ENCODE measurements around the gene ME2. TPM values are rescaled to one million over a fixed set of nuclear protein-coding genes. Genes with fewer than 3 reads are reported as not detected.
"Not testable (repeated sequence)": the region's sequence is repeated elsewhere in the genome, so short reads cannot be mapped to it uniquely, and the experiment has no call there.

The ME2 gene
- total RNA-seq, 1 donor from 2014 or later = 115 TPM

GRCh38 chr18:50848991-50849390, 29.9 kb upstream of the ME2 start:
- Mint-ChIP-seq H3K27me3 (ENCODE audit: low read depth) (peaks cover 10% of the 10 kb centered on the region), H3K9me3 (no peaks in the 10 kb centered on the region), H3K4me1 (ENCODE audit: low read depth) (peaks cover 3% of the 10 kb centered on the region), H3K27ac (no peak overlapping the region), H3K4me3 (ENCODE audit: low read depth) (no peak overlapping the region), H3K36me3 (ENCODE audit: low read depth) (no peaks in the 10 kb centered on the region)
- intact Hi-C loops (cut with micrococcal nuclease) = no loop called here
- no peak for DNase-seq (ENCODE audit: low spot score)

- H3K9me3 Mint-ChIP-seq = no peaks in the 10 kb centered on the region
These were observed 29.5 kb upstream of the ME2 start for GRCh38 chr18:50849419-50849821.

GRCh38 chr18:50850307-50851065, 28.4 kb upstream of the ME2 start:
- no peaks in the 10 kb centered on the region for H3K9me3 Mint-ChIP-seq
- no peaks in the 10 kb centered on the region for H3K36me3 Mint-ChIP-seq (ENCODE audit: low read depth)
- no peak for DNase-seq (ENCODE audit: low spot score)
- intact Hi-C loops (cut with micrococcal nuclease) = no loop called here
- H3K4me3 Mint-ChIP-seq (ENCODE audit: low read depth) = no peak overlapping the region
- H3K27ac Mint-ChIP-seq = no peak overlapping the region
- H3K27me3 Mint-ChIP-seq (ENCODE audit: low read depth) = peaks cover 11% of the 10 kb centered on the region
- peaks cover 3% of the 10 kb centered on the region for H3K4me1 Mint-ChIP-seq (ENCODE audit: low read depth)

More at GRCh38 chr18:50849419-50849821, 29.5 kb upstream of the ME2 start:
- Mint-ChIP-seq H3K27ac (no peak overlapping the region), H3K27me3 (ENCODE audit: low read depth) (peaks cover 10% of the 10 kb centered on the region), H3K4me3 (ENCODE audit: low read depth) (no peak overlapping the region), H3K36me3 (ENCODE audit: low read depth) (no peaks in the 10 kb centered on the region), H3K4me1 (ENCODE audit: low read depth) (peaks cover 3% of the 10 kb centered on the region)
- intact Hi-C loops (cut with micrococcal nuclease) = no loop called here
- no peak for DNase-seq (ENCODE audit: low spot score)

GRCh38 chr18:50853863-50854271, 25.1 kb upstream of the ME2 start:
- DNase-seq (ENCODE audit: low spot score) = no peak
- Mint-ChIP-seq H3K9me3 (no peaks in the 10 kb centered on the region), H3K4me1 (ENCODE audit: low read depth) (no peaks in the 10 kb centered on the region), H3K4me3 (ENCODE audit: low read depth) (no peak overlapping the region), H3K27ac (no peak overlapping the region), H3K36me3 (ENCODE audit: low read depth) (no peaks in the 10 kb centered on the region), H3K27me3 (ENCODE audit: low read depth) (peaks cover 11% of the 10 kb centered on the region)
- intact Hi-C loops (cut with micrococcal nuclease) = no loop called here

- intact Hi-C loops (cut with micrococcal nuclease) = no loop called here
- no peak overlapping the region for H3K4me3 Mint-ChIP-seq (ENCODE audit: low read depth)
- DNase-seq (ENCODE audit: low spot score) = no peak
- no peaks in the 10 kb centered on the region for H3K4me1 Mint-ChIP-seq (ENCODE audit: low read depth)
- no peak overlapping the region for H3K27ac Mint-ChIP-seq
- no peaks in the 10 kb centered on the region for H3K36me3 Mint-ChIP-seq (ENCODE audit: low read depth)
- peaks cover 18% of the 10 kb centered on the region for H3K27me3 Mint-ChIP-seq (ENCODE audit: low read depth)
- H3K9me3 Mint-ChIP-seq = no peaks in the 10 kb centered on the region
These were observed 22.8 kb upstream of the ME2 start for GRCh38 chr18:50855976-50856757.

- H3K9me3 Mint-ChIP-seq; H3K27ac Mint-ChIP-seq; H3K36me3 Mint-ChIP-seq (ENCODE audit: low read depth); intact Hi-C loops (cut with micrococcal nuclease); H3K4me3 Mint-ChIP-seq (ENCODE audit: low read depth); H3K4me1 Mint-ChIP-seq (ENCODE audit: low read depth); DNase-seq (ENCODE audit: low spot score): not testable (repeated sequence)
- H3K27me3 Mint-ChIP-seq (ENCODE audit: low read depth) = peaks cover 21% of the 10 kb centered on the region
These were observed 21.8 kb upstream of the ME2 start for GRCh38 chr18:50857166-50857565.

- no peak for DNase-seq (ENCODE audit: low spot score)
- H3K27me3 Mint-ChIP-seq (ENCODE audit: low read depth) = peaks cover 19% of the 10 kb centered on the region
These were observed 21.2 kb upstream of the ME2 start for GRCh38 chr18:50857694-50858093.

GRCh38 chr18:50859793-50860555, 18.9 kb upstream of the ME2 start:
- intact Hi-C loops (cut with micrococcal nuclease) = no loop called here
- Mint-ChIP-seq H3K27ac (no peak overlapping the region), H3K9me3 (no peaks in the 10 kb centered on the region)

More at GRCh38 chr18:50857694-50858093, 21.2 kb upstream of the ME2 start:
- intact Hi-C loops (cut with micrococcal nuclease) = no loop called here
- Mint-ChIP-seq H3K36me3 (ENCODE audit: low read depth) (no peaks in the 10 kb centered on the region), H3K27ac (no peak overlapping the region), H3K9me3 (no peaks in the 10 kb centered on the region), H3K4me1 (ENCODE audit: low read depth) (no peaks in the 10 kb centered on the region), H3K4me3 (ENCODE audit: low read depth) (no peak overlapping the region)

GRCh38 chr18:50861617-50862016, 17.3 kb upstream of the ME2 start:
- intact Hi-C loops (cut with micrococcal nuclease) = no loop called here
- H3K27ac Mint-ChIP-seq = no peak overlapping the region

More at GRCh38 chr18:50859793-50860555, 18.9 kb upstream of the ME2 start:
- no peaks in the 10 kb centered on the region for H3K36me3 Mint-ChIP-seq (ENCODE audit: low read depth)
- no peaks in the 10 kb centered on the region for H3K4me1 Mint-ChIP-seq (ENCODE audit: low read depth)
- no peak overlapping the region for H3K4me3 Mint-ChIP-seq (ENCODE audit: low read depth)
- peaks cover 18% of the 10 kb centered on the region for H3K27me3 Mint-ChIP-seq (ENCODE audit: low read depth)
- DNase-seq (ENCODE audit: low spot score) = no peak

GRCh38 chr18:50862401-50862800, 16.5 kb upstream of the ME2 start:
- no peaks in the 10 kb centered on the region for H3K4me1 Mint-ChIP-seq (ENCODE audit: low read depth)
- H3K9me3 Mint-ChIP-seq = no peaks in the 10 kb centered on the region
- no peak overlapping the region for H3K27ac Mint-ChIP-seq
- no peak overlapping the region for H3K4me3 Mint-ChIP-seq (ENCODE audit: low read depth)
- no peaks in the 10 kb centered on the region for H3K36me3 Mint-ChIP-seq (ENCODE audit: low read depth)
- H3K27me3 Mint-ChIP-seq (ENCODE audit: low read depth) = peaks cover 15% of the 10 kb centered on the region
- intact Hi-C loops (cut with micrococcal nuclease) = no loop called here
- no peak for DNase-seq (ENCODE audit: low spot score)

More at GRCh38 chr18:50861617-50862016, 17.3 kb upstream of the ME2 start:
- no peak overlapping the region for H3K4me3 Mint-ChIP-seq (ENCODE audit: low read depth)
- H3K27me3 Mint-ChIP-seq (ENCODE audit: low read depth) = peaks cover 17% of the 10 kb centered on the region
- H3K36me3 Mint-ChIP-seq (ENCODE audit: low read depth) = no peaks in the 10 kb centered on the region
- DNase-seq (ENCODE audit: low spot score) = no peak
- no peaks in the 10 kb centered on the region for H3K4me1 Mint-ChIP-seq (ENCODE audit: low read depth)
- no peaks in the 10 kb centered on the region for H3K9me3 Mint-ChIP-seq

- H3K27ac Mint-ChIP-seq = no peak overlapping the region
- no peak overlapping the region for H3K4me3 Mint-ChIP-seq (ENCODE audit: low read depth)
- no peaks in the 10 kb centered on the region for H3K9me3 Mint-ChIP-seq
- H3K27me3 Mint-ChIP-seq (ENCODE audit: low read depth) = peaks cover 10% of the 10 kb centered on the region
- intact Hi-C loops (cut with micrococcal nuclease) = no loop called here
- H3K36me3 Mint-ChIP-seq (ENCODE audit: low read depth) = no peaks in the 10 kb centered on the region
- H3K4me1 Mint-ChIP-seq (ENCODE audit: low read depth) = no peaks in the 10 kb centered on the region
- no peak for DNase-seq (ENCODE audit: low spot score)
These were observed 15.0 kb upstream of the ME2 start for GRCh38 chr18:50863840-50864375.

GRCh38 chr18:50866765-50867164, 12.2 kb upstream of the ME2 start:
- no peaks in the 10 kb centered on the region for H3K36me3 Mint-ChIP-seq (ENCODE audit: low read depth)
- no peak overlapping the region for H3K4me3 Mint-ChIP-seq (ENCODE audit: low read depth)
- no peak overlapping the region for H3K27ac Mint-ChIP-seq
- peaks cover under 1% of the 10 kb centered on the region for H3K27me3 Mint-ChIP-seq (ENCODE audit: low read depth)
- H3K9me3 Mint-ChIP-seq = no peaks in the 10 kb centered on the region
- intact Hi-C loops (cut with micrococcal nuclease) = no loop called here
- H3K4me1 Mint-ChIP-seq (ENCODE audit: low read depth) = no peaks in the 10 kb centered on the region
- no peak for DNase-seq (ENCODE audit: low spot score)

Measured in activated T-helper 2 cell treated with anti-CD3 and anti-CD28 coated beads, Interferon-gamma antibody, Interleukin-2, Interleukin-4, amounts not matched to agents 10 μg/mL and 5 μg/mL and 100 μg/mL, durations not matched to agents 14 hours and 24 hours and 36 hours (primary cell).